ENCODE measurements around the gene TMC6.
"Not testable (repeated sequence)": the region's sequence is repeated elsewhere in the genome, so short reads cannot be mapped to it uniquely, and the experiment has no call there.

The TMC6 gene

DNA sequence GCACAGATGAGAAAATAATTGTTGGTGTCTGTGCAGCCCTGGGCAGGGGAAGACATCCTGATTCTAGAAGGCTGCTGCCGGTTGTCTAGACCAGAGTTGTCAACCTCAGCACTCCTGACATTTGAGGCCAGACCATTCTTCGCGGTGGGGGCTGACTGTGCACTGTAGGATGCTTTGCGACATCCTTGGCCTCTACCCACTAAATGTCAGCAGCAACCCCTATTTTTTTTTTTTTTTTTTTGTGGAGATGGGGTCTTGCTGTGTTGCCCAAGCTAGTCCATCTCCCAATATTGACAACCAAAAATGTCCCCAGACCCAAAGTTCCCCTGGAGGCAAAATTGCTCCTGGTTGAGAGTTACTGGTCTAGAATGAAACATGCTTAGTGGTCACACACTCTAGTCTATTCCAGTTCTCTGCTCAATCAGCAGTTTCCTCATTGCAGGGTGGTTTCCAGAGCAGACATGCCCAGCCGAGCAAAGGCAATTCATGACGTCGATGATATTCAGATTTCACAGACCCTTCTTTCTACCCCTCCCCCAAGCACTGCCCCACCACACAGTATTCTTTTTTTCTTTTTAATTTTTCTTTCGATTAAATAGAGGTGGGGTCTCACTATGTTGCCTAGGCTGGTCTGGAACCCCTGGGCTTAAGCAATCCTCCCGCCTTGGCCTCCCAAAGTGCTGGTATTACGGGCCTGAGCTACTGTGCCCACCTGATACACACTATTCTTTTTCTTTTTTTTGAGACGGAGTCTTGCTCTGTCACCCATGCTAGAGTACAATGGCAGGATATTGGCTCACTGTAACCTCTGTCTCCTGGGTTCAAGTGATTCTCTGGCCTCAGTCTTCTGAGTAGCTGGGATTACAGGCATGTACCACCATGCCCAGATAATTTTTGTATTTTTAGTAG, 26.6 kb upstream of the TMC6 start:
- peak; percentile 95 for FAIRE-seq
- no peak for DNase-seq (ENCODE audit: insufficient read length, low spot score)

DNA sequence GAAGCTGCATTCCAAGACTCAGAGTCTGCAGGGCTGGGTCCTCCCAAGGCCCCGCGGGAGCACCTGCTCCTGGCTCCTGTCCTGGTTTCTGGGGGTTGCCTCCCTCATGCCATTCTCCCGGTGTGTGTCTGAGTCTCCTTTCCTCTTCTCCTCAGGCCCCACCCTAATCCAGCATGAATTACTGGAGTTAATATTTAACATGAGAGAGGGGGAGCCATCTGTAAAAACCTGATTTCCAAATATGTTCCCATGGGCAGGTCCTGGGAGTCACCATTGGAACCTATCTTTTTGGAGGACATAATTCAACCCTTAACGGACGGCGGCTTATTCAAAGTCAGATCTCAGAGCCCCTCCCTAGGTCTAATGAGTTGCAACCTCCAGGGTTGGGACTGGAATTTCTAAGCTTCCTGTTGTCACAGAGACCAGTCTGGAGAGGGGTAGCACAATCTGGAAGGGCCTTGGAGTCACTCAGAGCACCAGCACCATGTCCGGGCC, 23.0 kb upstream of the TMC6 start:
- FAIRE-seq (peak; percentile 59), DNase-seq (ENCODE audit: insufficient read length, low spot score) (no peak)

DNA sequence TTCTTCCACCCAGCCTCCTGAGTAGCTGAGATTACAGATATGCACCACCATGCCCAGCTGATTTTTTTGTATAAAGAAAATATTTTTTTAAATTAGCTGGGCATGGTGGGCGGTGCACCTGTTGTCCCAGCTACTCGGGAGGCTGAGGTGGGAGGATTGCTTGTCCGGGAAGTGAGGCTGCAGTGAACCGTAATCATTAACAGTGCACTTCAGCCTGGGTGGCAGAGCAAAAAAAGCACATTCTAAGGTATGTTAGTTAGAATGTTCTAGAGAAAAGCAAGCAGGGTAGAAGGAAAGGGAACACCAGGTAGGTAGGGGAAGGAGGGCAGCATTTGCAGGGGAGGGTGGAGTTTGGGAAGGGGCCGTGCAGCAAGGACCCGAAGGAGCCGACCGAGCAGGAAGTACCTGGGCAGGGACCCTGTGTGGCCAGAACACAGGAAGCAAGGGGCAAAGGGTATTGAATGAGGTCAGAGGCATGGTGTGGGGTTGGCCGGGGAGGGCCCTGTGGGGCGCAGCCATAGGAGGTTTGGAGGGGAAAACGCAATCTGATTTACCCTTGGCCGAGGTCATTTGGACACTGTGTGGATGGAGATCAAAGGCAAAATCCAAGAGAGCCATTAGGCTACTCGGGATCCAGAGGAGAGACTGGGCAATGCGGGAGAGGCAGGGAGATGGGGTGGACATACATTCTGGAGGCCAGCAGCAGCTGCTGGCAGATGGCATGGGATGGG, 19.9 kb upstream of the TMC6 start:
- peak; percentile 70 for FAIRE-seq
- no peak for DNase-seq (ENCODE audit: insufficient read length, low spot score)

DNA sequence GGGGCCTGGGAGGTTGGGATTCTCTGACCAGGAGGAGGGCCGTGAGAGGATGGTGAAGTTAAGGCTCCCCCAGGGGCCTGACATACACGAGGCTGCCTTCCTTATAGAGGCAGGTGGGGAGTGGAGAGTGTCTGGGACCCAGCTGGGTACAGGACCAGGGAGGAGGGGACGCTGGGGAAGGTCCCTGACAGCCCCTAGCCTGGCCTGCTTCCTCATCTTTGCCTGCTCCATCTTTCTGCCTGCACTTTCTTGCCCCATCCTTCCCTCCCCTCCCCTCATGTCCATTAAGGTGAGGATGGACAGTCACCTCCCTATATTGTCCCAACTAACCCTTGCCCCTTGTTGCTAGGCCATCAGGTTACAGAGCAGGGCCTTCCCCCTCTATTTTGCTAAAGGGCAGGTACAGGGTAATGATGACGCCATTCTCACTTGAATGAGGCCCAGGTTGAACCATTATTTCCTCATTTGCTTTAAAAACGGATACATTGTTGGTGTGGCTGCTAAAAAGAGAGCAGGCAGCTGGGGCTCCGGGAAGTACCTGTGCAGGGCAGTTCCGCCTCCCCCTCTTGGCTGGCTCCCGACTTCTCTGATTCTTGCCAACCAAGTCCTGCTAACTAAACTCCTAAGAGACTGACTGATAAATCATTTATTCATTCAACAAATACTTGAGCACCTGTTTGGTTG, 18.9 kb upstream of the TMC6 start:
- peak; percentile 90 for FAIRE-seq
- no peak for DNase-seq (ENCODE audit: insufficient read length, low spot score)

DNA sequence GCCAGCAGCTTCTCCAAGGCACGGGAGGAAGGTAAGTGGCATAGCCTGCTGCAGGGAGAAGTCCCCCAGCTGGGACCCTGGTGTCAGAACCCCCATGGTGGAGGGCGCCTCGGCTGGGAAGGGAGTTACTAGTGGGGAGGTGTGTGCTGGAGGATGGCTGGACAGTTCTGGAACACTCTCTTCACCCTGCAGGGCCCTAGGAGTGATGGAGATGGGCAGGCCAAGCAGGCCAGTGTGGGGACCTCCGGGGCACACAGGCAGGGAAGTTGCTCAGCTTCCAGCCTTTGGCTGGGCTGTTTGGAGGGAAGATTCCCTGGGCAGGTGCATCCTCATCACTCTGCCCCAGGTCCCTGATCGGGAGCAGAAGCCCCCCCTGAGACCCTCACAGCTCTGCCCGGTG, 18.3 kb upstream of the TMC6 start:
- DNase-seq (ENCODE audit: insufficient read length, low spot score) (no peak), FAIRE-seq (no peak)

DNA sequence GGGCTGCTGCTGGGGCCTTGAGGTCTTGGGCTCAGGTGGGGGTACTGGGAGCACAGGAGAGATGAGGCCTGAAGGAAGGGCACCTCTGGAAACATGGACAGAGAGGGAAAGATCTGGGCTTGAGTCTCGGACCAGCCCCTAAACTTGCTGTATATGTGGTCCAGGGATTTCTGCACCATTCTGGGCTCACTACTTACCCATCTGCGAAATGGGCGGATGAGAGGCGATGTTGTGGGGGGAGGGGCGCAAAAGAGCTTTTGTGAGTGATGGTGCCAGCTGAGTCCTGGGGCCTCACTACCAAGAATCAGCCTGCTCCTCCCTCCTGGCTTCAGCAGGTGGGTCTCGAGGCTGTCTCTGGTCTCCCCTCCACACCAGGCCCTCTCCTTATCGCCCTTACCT, 17.9 kb upstream of the TMC6 start:
- FAIRE-seq (no peak), DNase-seq (ENCODE audit: insufficient read length, low spot score) (no peak)

DNA sequence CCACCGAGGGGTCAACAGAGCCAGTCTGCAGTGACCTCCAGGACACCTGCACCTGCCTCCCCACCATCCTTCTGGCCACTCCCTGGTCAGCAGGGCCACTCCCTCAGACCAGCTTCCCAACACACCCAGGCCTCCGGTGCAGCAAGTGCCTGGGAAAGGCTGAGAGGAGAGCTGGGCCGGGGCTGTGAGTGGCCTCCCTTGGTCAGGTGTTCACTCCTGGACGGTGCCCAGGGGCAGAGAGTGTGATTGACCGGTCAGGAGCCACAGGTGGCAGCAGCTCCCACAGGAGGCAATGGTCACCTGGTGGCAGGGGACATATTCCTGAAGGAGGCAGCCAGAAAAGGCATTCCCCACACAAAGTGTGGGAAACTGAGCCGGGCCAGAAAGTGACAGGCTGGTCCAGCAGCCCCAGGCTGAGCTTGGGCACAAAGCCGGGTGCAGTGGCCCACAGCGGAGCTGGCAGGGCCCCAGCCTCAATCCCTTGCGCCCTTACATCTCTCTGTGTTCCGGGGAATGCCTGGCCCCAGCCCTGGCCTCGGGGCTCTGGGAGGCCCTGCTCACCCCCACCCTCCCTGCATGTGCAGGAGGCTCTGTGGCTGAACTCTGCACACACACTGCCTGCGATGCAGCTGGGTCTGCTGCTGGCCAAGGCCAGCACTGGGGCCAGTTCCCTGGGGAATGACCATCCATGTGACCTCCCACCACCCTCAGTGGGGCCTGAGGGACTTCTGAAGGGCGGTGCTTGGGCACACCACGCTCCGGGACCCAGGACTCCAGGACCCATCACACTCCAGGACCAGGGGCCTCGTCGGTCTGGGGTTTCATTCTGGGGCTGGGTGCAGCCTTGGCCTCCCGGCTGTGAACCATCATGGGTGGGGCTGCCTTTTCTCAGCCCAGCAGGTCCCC, 16.4 kb upstream of the TMC6 start:
- FAIRE-seq: no peak
- no peak for DNase-seq (ENCODE audit: insufficient read length, low spot score)

DNA sequence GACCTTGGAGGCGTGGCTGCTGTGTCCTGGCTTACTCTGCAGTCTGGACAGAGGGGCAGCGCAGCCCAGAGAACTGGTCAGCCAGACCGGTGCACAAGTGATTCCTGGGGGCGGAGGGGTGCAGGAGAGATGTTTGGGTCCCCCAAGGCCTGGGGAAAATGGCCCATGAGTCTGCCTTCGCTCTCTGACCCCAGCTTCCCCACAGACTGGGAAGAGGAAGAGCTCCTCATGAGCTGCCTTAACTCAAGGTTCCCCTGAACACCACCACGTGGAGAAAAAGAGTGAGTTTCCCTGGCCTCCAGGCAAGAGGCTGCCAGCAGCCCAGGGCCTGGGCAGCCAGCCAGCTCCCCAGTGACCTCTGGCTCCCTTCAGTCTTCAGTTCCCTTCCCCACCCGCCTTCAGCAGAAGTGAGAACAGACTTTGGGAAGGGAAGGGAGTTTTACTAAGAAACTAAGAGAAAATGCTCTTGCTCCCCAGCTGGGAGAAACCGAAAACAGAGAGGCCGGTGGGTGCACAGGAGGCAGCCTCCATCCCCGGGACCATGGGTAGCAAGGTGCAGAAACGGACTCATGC, 15.7 kb upstream of the TMC6 start:
- FAIRE-seq: peak; percentile 72
- DNase-seq (ENCODE audit: insufficient read length, low spot score): no peak

DNA sequence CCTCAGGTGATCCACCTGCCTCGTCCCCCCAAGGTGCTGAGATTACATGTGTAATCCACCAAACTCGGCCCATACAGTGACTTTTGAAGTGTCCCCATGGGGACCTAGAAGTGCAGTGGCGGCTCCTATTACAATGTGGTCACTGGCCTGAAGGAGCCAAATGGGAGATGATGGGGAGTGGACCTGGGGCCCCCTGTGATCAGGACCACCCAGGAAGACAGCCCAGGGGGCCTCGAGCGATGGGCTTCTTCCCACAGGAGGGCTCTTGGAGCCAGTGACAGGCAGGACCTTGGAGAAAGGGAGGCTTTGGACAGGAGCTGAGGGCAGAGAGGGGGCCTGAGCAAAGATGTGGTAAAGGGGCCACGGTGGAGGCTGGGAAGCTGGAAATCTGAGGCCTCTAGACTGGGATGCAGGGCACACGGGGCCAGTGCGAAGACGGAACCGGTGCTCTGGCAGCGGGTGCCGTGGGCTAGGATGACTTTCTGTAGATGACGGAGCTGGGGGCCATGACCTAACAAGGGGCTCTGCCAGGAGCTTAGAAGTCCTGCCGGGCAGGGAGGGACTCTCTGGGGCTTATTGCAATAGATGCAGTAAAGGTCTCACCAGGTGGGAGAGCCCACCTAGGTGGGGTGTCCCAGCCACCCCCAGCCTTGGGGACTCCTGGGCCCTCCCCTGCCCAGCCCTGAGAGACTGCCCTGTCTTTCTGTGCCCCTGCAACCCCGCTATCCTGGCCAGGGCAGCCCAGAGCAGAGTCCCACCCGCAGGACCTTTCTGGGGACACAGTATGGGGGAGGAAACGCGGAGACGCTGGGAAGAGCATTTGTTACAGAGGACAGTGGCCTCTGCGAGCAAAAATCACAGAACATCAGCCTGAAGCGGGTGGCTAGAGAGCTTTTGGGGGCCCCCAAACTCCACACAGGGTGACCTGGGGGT, 14.9 kb upstream of the TMC6 start:
- no peak for DNase-seq (ENCODE audit: insufficient read length, low spot score)
- FAIRE-seq: no peak

DNA sequence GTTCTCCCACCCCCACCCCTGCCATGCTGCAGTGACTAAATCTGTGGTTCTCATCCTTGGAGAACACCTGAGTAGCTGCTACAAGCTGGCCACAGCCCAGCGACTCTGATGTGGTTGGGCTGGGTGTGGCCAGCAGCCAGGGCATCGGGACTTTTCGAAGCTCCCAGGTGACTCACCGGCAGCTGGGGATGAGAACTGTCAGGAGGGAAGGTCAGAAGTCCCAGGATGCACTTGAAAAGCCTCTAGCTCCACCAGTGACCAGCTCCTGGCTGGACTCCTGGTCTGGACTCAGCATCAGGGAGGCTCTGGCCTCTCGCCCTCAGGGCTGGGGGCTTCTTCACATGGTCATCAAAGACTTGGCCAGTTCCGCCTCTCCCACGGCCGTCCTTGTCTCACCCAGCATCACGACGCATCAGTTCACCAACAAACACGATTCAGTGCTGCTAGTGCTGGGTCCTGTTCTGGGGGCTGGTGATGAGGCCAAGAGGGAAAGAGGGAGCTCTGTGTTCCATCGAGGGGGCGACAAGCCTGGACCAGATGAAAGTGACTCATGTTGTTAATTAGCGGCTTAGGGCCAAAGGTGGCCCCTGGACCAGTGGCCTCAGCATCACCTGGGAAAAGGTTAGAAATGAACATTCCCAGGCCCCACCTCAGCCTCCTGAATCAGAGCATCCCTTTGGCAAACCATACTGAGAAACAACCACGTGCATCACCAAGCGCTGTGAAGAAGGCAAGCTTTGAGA, 13.7 kb upstream of the TMC6 start:
- no peak for FAIRE-seq

DNA sequence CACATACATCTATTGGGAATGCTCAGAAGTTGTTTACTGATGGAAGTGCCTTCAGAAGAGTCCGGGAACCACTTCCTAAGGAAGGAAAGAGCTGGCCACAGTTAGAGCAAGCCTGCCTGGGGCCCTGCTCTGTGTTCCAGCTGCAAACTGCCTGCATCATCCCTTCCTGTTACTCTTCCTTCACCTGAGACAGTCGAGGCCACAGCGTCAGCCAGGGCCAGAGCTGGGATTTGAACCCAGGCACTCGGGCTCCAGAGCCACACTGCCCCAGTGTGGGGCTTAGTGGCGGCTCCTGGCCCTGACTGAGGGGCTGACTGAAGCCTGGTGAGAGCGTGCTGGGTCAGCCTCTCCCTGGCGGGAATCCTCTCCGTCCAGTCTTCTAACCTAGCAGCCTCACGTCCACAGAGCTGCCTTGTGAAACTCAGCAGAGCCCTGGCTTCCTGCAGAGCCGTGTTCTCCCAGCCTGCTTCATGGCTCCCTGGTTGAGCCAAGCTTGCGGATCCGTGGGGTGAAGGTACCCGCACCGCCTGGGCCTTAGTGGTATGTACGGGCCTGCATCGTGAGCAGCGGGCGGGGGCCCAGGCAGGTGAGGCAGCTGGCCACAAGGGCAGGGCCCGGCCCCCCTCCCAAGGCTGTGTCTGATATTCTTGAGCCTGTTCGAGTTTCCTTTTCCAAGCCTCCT, 13.0 kb upstream of the TMC6 start:
- DNase-seq (ENCODE audit: insufficient read length, low spot score): no peak

More for the DNA sequence above, 13.7 kb upstream of the TMC6 start:
- no peak for DNase-seq (ENCODE audit: insufficient read length, low spot score)

DNA sequence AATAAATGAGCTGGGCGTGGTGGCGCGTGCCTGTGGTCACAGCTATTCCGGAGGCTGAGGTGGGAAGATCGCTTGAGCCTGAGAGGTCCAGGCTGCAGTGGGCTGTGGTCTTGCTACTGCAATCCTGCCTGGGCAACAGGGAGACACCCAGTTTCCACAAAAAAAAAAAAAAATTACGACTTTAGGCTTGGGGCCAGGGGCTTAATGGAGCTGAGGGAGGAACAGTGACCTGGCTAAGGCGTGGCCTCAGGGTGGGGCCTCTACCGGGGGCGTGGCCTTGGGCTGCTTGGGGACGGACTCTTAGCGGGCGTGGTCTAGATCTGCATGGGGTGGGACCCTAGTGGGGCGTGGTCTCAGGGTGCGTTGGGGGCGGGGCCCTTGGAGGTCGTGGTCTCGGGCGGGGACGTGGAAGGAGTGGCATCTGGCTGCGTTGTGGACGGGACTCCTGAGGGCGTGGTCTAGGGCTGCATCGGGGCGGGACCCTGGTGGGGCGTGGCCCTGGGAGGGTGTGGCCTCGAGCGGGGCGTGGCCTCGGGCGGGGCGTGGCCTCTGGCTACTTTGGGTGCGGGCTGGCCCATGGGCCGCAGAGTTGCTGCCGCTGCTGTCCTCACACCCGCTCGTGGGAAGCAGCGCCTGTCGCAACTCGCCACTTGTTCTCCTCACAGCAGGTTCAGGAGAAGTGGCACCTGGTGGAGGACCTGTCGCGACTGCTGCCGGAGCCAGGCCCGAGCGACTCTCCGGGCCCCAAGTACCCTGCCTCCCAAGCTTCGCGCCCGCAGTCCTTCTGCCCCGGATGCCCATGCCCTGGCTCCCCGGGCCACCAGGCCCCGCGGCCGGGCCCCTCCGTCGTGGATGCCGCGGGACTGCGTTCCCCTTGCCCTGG, 11.9 kb upstream of the TMC6 start:
- peak; percentile 76 for DNase-seq (ENCODE audit: insufficient read length, low spot score)
- peak; percentile 94 for FAIRE-seq

More for the DNA sequence above, 13.0 kb upstream of the TMC6 start:
- no peak for FAIRE-seq

DNA sequence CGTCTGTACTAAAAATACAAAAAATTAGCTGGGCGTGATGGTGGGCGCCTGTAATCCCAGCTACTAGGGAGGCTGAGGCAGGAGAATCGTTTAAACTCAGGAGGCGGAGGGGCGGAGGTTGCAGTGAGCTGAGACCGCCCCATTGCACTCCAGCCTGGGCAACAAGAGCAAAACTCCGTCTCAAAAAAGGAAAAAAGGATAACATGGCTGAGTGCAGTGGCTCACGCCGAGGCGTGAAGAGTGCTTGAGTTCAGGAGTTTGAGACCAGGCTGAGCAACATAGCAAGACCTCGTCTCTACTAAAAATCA, 11.3 kb upstream of the TMC6 start:
- not testable (repeated sequence) for DNase-seq (ENCODE audit: insufficient read length, low spot score); FAIRE-seq

DNA sequence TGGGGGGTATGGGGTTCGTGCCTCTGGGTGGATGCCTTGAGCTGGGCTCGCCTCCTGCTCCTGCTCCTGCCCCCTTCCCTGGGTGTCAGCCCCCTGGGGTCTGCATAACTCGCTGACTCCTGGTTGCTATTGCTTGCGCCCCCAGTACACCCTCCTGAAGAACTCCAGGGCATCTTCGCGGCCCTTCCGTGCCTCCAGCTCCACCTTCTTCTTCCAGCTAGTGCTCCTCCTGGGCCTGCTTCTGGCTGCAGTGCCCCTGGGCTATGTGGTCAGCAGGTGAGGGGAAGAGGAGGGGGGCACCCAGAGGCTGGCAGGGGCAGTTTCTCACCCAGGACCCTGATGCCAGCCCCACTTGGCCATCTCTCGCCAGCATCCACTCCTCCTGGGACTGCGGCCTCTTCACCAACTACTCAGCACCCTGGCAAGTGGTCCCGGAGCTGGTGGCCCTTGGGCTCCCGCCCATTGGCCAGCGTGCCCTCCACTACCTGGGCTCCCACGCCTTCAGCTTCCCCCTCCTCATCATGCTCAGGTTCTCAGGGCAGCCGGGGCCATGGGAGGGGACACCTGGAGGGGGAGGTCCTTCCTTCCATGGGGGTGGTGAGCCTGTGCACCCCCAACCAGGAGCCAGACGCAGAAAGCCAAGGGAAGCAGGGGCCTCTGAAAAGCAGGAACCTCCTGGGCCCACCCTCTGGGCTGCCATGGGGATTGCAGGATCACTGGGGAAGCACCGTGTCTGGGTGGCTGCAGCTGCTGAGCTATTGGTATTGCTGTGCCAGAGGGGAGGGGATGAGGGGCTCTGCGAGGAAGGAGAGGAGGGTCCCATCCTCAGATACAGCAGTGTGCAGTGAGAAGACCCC, 9.9 kb upstream of the TMC6 start:
- no peak for FAIRE-seq
- DNase-seq (ENCODE audit: insufficient read length, low spot score): no peak

DNA sequence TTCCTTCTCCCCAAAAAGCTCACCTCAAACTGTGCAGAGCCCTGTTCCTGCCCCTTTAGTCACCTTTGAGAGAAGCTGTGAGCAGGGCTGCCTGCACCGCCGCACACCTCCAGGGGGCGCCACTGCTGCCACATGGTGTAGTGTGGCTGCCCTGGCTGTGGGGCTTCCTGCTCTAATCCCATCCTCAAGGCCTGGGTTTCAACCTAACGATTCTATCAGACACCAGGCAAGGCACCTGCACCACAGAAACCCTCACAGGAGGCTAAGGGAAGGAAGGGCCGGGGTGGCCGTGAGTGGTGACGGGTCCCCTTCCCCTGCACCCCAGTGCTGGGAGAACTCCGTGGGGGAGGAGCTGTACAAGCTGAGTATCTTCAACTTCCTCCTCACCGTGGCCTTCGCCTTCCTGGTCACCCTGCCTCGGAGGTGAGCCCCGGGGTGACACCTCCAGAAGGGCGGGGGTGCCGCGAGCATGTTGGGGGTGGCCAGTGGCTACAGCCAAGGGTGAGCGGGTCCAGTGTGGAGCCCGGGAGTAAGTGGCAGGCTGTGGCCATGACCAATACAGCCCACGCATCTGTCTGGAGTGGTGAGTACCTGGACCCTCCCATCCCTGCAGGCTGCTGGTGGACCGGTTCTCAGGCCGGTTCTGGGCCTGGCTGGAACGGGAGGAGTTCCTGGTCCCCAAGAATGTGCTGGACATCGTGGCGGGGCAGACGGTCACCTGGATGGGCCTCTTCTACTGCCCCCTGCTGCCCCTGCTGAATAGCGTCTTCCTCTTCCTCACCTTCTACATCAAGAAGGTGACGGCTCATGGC, 9.0 kb upstream of the TMC6 start:
- DNase-seq (ENCODE audit: insufficient read length, low spot score): no peak
- no peak for FAIRE-seq
